ENCODE results near the gene EHD4. TPM values are rescaled to one million over a fixed set of nuclear protein-coding genes. Genes with fewer than 3 reads are reported as not detected.

The EHD4 gene
- polyA plus RNA-seq, 3 donors: 12.8 to 16.0 (median 14.2) TPM

- H3K27me3 ChIP-seq (ENCODE audit: control insufficient read depth in 2 of 2, insufficient read depth in 2 of 2, low read length in 2 of 2): no peaks in the 10 kb centered on the region
- Mint-ChIP-seq H3K27ac (peak overlapping the region in 6 of 7 donors; percentile 9 to 86 (median 58)), H3K4me3 (no peak overlapping the region), H3K9me3 (no peaks in the 10 kb centered on the region), H3K27me3 (ENCODE audit: low read depth in 3 of 3) (peaks cover 0 to 2% (median 0%) of the 10 kb centered on the region in 3 donors), H3K4me1 (peaks cover 60% of the 10 kb centered on the region), H3K36me3 (peaks cover 56 to 58% of the 10 kb centered on the region in 2 donors)
- H3K4me1 ChIP-seq (ENCODE audit: control insufficient read depth in 1 of 2, insufficient read depth in 2 of 2, low read length in 2 of 2): peaks cover 60 to 61% of the 10 kb centered on the region in 2 donors
- DNase-seq: no peak
- no peak overlapping the region for H3K4me3 ChIP-seq (replicated peaks in 1 of 3; ENCODE audit: low read depth in 2 of 3, low read length in 3 of 3)
- H2AFZ ChIP-seq (ENCODE audit: insufficient read depth, low read depth, low read length, poor library complexity, severe bottlenecking): no peak overlapping the region
- no peaks in the 10 kb centered on the region for H3K9me3 ChIP-seq (replicated peaks in 1 of 2; ENCODE audit: control insufficient read depth in 1 of 2, insufficient read depth in 1 of 2, low read length in 2 of 2)
- H3K79me2 ChIP-seq (ENCODE audit: insufficient read depth, low read length): peaks cover 23% of the 10 kb centered on the region
- peaks cover 28 to 42% of the 10 kb centered on the region in 2 donors for H3K36me3 ChIP-seq (replicated peaks in 1 of 2; ENCODE audit: control insufficient read depth in 1 of 2, insufficient read depth in 2 of 2, low read length in 2 of 2)
- H3K9ac ChIP-seq (ENCODE audit: insufficient read depth, low read length, poor library complexity, severe bottlenecking): no peak overlapping the region
- TF ChIP-seq CTCF (IDR thresholded peaks at IDR 0.05): no peak
- H4K20me1 ChIP-seq (ENCODE audit: insufficient read depth, low read length): no peaks in the 10 kb centered on the region
- whole genome bisulfite sequencing (ENCODE audit: insufficient coverage): no CpG with 5 or more reads among the region's 3 CpGs
- H3K27ac ChIP-seq (ENCODE audit: low read depth in 1 of 2, low read length in 2 of 2): peak overlapping the region in 1 of 2 donors; percentile 73
- intact Hi-C loops (cut with micrococcal nuclease): no loop called here
- H3K4me2 ChIP-seq (replicated peaks; ENCODE audit: extremely low read depth, low read length, poor library complexity, severe bottlenecking): no peak overlapping the region
Measured at GRCh38 chr15:41913256-41913655, 59.1 kb downstream of the EHD4 start.

GRCh38 chr15:41911691-41912345, 60.5 kb downstream of the EHD4 start:
- Mint-ChIP-seq H3K4me1 (peaks cover 54% of the 10 kb centered on the region), H3K36me3 (peaks cover 61 to 66% of the 10 kb centered on the region in 2 donors), H3K4me3 (no peak overlapping the region), H3K27ac (peak overlapping the region; percentile 63 to 89 (median 84)), H3K27me3 (ENCODE audit: low read depth in 3 of 3) (peaks cover 0 to 2% (median 0%) of the 10 kb centered on the region in 3 donors), H3K9me3 (peaks cover 0 to 5% (median 0%) of the 10 kb centered on the region in 7 donors)
- no peak for TF ChIP-seq CTCF (IDR thresholded peaks at IDR 0.05)
- no peak overlapping the region for H2AFZ ChIP-seq (ENCODE audit: insufficient read depth, low read depth, low read length, poor library complexity, severe bottlenecking)
- no peaks in the 10 kb centered on the region for H4K20me1 ChIP-seq (ENCODE audit: insufficient read depth, low read length)
- peaks cover 23% of the 10 kb centered on the region for H3K79me2 ChIP-seq (ENCODE audit: insufficient read depth, low read length)
- DNase-seq: no peak
- no peak overlapping the region for H3K4me3 ChIP-seq (replicated peaks in 1 of 3; ENCODE audit: low read depth in 2 of 3, low read length in 3 of 3)
- intact Hi-C loops (cut with micrococcal nuclease): no loop called here
- peaks cover 38 to 56% of the 10 kb centered on the region in 2 donors for H3K36me3 ChIP-seq (replicated peaks in 1 of 2; ENCODE audit: control insufficient read depth in 1 of 2, insufficient read depth in 2 of 2, low read length in 2 of 2)
- H3K4me2 ChIP-seq (replicated peaks; ENCODE audit: extremely low read depth, low read length, poor library complexity, severe bottlenecking): no peak overlapping the region
- whole genome bisulfite sequencing (ENCODE audit: insufficient coverage): 82% methylated on average over 10 of the region's 14 CpGs
- peaks cover 50 to 54% of the 10 kb centered on the region in 2 donors for H3K4me1 ChIP-seq (ENCODE audit: control insufficient read depth in 1 of 2, insufficient read depth in 2 of 2, low read length in 2 of 2)
- no peak overlapping the region for H3K9ac ChIP-seq (ENCODE audit: insufficient read depth, low read length, poor library complexity, severe bottlenecking)
- H3K27ac ChIP-seq (ENCODE audit: low read depth in 1 of 2, low read length in 2 of 2): peak overlapping the region; percentile 23 to 73
- H3K9me3 ChIP-seq (replicated peaks in 1 of 2; ENCODE audit: control insufficient read depth in 1 of 2, insufficient read depth in 1 of 2, low read length in 2 of 2): peaks cover 0 to 5% of the 10 kb centered on the region in 2 donors
- H3K27me3 ChIP-seq (ENCODE audit: control insufficient read depth in 2 of 2, insufficient read depth in 2 of 2, low read length in 2 of 2): no peaks in the 10 kb centered on the region

All from CD14-positive monocyte (primary cell).